Measurements from ENCODE around the gene ANKRD34C. TPM values are rescaled to one million over a fixed set of nuclear protein-coding genes. Genes with fewer than 3 reads are reported as not detected.
A peak's percentile ranks its signal among the peaks of the same experiment; 100 is the strongest.

Gene ANKRD34C
- total RNA-seq, 1 experiment from 2014 or later = not detected

GRCh38 chr15:79322945-79323344, 40.4 kb downstream of the ANKRD34C start:
- peaks cover 40% of the 10 kb centered on the region for H3K36me3 ChIP-seq (ENCODE audit: low read depth, low read length)
- no peaks in the 10 kb centered on the region for H3K9me3 ChIP-seq (ENCODE audit: low read length)
- H3K4me2 ChIP-seq (ENCODE audit: low read length) = no peak overlapping the region
- H3K27ac ChIP-seq (ENCODE audit: low read length) = no peak overlapping the region
- no peak overlapping the region for H3K4me3 ChIP-seq (ENCODE audit: low read length)
- POLR2A ChIA-PET (ENCODE audit: unreplicated experiment) = no interaction called here
- H3K9me2 ChIP-seq (replicated peaks; ENCODE audit: low read length) = no peaks in the 10 kb centered on the region
- H4K20me1 ChIP-seq (ENCODE audit: low read length) = 0 out of 2 replicates have a peak, but pooled peaks cover 9% of the 10 kb centered on the region
- CTCF ChIA-PET = no interaction called here
- BruUV-seq (replicated peaks) = no TSS peak
- no peak overlapping the region for H3K9ac ChIP-seq (ENCODE audit: low read length)
- H3K4me1 ChIP-seq (ENCODE audit: insufficient read depth, low read length) = no peaks in the 10 kb centered on the region
- ATAC-seq = no peak
- intact Hi-C loops (cut with micrococcal nuclease) = no loop called here
- no peak for DNase-seq
- no peak overlapping the region for H2AFZ ChIP-seq (ENCODE audit: low read length)
- H3K79me2 ChIP-seq (ENCODE audit: low read length) = peaks cover 26% of the 10 kb centered on the region
- no peaks in the 10 kb centered on the region for H3K27me3 ChIP-seq (ENCODE audit: low read length)
- H3F3A ChIP-seq (ENCODE audit: low read length, unreplicated experiment) = no peaks in the 10 kb centered on the region
- TF ChIP-seq, protein P1, sequence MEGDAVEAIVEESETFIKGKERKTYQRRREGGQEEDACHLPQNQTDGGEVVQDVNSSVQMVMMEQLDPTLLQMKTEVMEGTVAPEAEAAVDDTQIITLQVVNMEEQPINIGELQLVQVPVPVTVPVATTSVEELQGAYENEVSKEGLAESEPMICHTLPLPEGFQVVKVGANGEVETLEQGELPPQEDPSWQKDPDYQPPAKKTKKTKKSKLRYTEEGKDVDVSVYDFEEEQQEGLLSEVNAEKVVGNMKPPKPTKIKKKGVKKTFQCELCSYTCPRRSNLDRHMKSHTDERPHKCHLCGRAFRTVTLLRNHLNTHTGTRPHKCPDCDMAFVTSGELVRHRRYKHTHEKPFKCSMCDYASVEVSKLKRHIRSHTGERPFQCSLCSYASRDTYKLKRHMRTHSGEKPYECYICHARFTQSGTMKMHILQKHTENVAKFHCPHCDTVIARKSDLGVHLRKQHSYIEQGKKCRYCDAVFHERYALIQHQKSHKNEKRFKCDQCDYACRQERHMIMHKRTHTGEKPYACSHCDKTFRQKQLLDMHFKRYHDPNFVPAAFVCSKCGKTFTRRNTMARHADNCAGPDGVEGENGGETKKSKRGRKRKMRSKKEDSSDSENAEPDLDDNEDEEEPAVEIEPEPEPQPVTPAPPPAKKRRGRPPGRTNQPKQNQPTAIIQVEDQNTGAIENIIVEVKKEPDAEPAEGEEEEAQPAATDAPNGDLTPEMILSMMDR (conservative IDR thresholded peaks at IDR 0.05; ENCODE audit: low read depth, low read length) = no peak
- TF ChIP-seq EZH2 (IDR thresholded peaks at IDR 0.05; ENCODE audit: low read length, unreplicated experiment) = no peak
- TF ChIP-seq EZH2phosphoT487 (IDR thresholded peaks at IDR 0.05; ENCODE audit: borderline replicate concordance, low read length) = no peak

DNA sequence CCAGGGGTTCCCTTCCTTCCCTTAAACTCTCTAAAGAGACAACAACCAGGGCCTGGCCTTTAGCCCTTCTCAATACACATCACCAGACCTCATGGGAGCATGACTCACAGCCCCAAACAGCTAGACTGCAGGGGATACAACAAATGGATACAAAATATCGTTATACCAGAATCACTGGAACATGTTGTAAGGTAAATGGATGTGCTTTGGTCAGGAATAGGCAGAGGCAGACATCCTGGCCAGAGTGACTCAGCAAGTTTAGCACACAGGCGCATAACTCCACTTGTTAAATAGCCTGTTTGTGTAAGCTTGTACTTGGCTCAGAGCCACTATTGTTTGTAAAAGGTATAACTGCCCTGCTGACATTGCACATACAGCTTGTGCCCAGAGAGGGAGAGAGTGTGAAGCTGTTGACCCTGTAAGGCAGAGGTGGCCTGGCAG, 46.7 kb downstream of the ANKRD34C start:
- 0 out of 2 replicates have a peak overlapping the region, but pooled peaks have one; percentile 2 for H2AFZ ChIP-seq (ENCODE audit: low read length)

More for the DNA sequence above, 46.7 kb downstream of the ANKRD34C start:
- ChIA-PET CTCF (no interaction called here), POLR2A (ENCODE audit: unreplicated experiment) (no interaction called here)
- Histone ChIP-seq H3K27me3 (ENCODE audit: low read length) (no peaks in the 10 kb centered on the region), H3K9me2 (replicated peaks; ENCODE audit: low read length) (no peaks in the 10 kb centered on the region), H3K4me3 (ENCODE audit: low read length) (no peak overlapping the region), H3K27ac (ENCODE audit: low read length) (peak overlapping the region; percentile 83), H3K9me3 (ENCODE audit: low read length) (no peaks in the 10 kb centered on the region), H3K4me2 (ENCODE audit: low read length) (no peak overlapping the region), H3K36me3 (ENCODE audit: low read depth, low read length) (no peaks in the 10 kb centered on the region), H3K9ac (ENCODE audit: low read length) (0 out of 2 replicates have a peak overlapping the region, but pooled peaks have one; percentile 30), H3K4me1 (ENCODE audit: insufficient read depth, low read length) (peaks cover 27% of the 10 kb centered on the region), H4K20me1 (ENCODE audit: low read length) (no peaks in the 10 kb centered on the region), H3K79me2 (ENCODE audit: low read length) (0 out of 2 replicates have a peak, but pooled peaks cover 3% of the 10 kb centered on the region), H3F3A (ENCODE audit: low read length, unreplicated experiment) (no peaks in the 10 kb centered on the region)
- TF ChIP-seq EZH2phosphoT487 (IDR thresholded peaks at IDR 0.05; ENCODE audit: borderline replicate concordance, low read length) = no peak
- no peak for TF ChIP-seq EZH2 (IDR thresholded peaks at IDR 0.05; ENCODE audit: low read length, unreplicated experiment)
- TF ChIP-seq, protein P1 (conservative IDR thresholded peaks at IDR 0.05; ENCODE audit: low read depth, low read length) = no peak
- intact Hi-C loops (cut with micrococcal nuclease) = no loop called here
- DNase-seq (peak; percentile 69), ATAC-seq (peak; percentile 54)
- BruUV-seq (replicated peaks) = no TSS peak

Other genes with a start within 250 kb of the ANKRD34C start
- not detected in 2 replicates for gene RASGRF1, start 191.9 kb upstream of the ANKRD34C start, total RNA-seq (2014; rRNA removed)
- gene TMED3, start 28.4 kb downstream of the ANKRD34C start, total RNA-seq (2014; rRNA removed) = 164 and 178 TPM in 2 replicates
- gene MINAR1, start 149.6 kb downstream of the ANKRD34C start, total RNA-seq (2014; rRNA removed) = 0.22 and 0.63 TPM in 2 replicates

All from PC-3 (cell line).